Colonic mucosa (tissue), 4 donors: Measurements from ENCODE around the gene SLC35G6. TPM values are rescaled to one million over a fixed set of nuclear protein-coding genes. Genes with fewer than 3 reads are reported as not detected.
A peak's percentile ranks its signal among the peaks of the same experiment; 100 is the strongest.

Experiments
- DNase-seq: peaks from one replicate; pipeline ENCODE4 v3.0.0-alpha.2; 2020
- H3K27ac ChIP-seq: fragments of 200-600 bp; one replicate; pipeline ENCODE4 v1.8.0; 2021
- H3K27me3 ChIP-seq: fragments of 200-600 bp; one replicate; pipeline ENCODE4 v1.8.0; 2021
- H3K36me3 ChIP-seq: fragments of 200-600 bp; one replicate; pipeline ENCODE4 v1.8.0; 2021
- H3K4me1 ChIP-seq: fragments of 200-600 bp; one replicate; pipeline ENCODE4 v1.8.0; 2021; ENCODE audit warnings: mild to moderate bottlenecking
- H3K4me3 ChIP-seq: fragments of 200-600 bp; one replicate; pipeline ENCODE4 v1.8.0; 2021
- H3K9ac ChIP-seq, 2 donors: one replicate each; pipeline ENCODE4 v1.7.0; 2013; ENCODE audit warnings: control low read depth in 2 of 2, low read depth in 2 of 2, low read length in 2 of 2
- H3K9me3 ChIP-seq: fragments of 200-600 bp; one replicate; pipeline ENCODE4 v1.8.0; 2021
- intact Hi-C: fragments of 100-400 bp; cut with DNase I; formaldehyde crosslinking; loops from one replicate; pipeline ENCODE4 v1.14.1; 2022
- total RNA-seq, 2 donors: library from RNA; stranded (reverse); fragmentation: NEBNext Ultra II Directional in 1 of 2; extraction: Animal tissue kit (Norgen Biotek cat#: 25700) in 1 of 2; gene quantifications; one replicate each; pipeline ENCODE4 v1.2.1, GENCODE V29; 2021
- TF ChIP-seq, protein P1 (sequence below): fragments of 200-600 bp; IDR thresholded peaks from one replicate; pipeline ENCODE4 v1.8.0; 2022; ENCODE audit warnings: antibody characterized with exemption, mild to moderate bottlenecking
- donor health status: healthy.
- donor health status: DM: no; HTN: no; CAD: no.
- donor health status: DM: no; HTN: no; CAD: no.

Gene SLC35G6
- total RNA-seq, 2 donors from 2014 or later: not detected

DNA sequence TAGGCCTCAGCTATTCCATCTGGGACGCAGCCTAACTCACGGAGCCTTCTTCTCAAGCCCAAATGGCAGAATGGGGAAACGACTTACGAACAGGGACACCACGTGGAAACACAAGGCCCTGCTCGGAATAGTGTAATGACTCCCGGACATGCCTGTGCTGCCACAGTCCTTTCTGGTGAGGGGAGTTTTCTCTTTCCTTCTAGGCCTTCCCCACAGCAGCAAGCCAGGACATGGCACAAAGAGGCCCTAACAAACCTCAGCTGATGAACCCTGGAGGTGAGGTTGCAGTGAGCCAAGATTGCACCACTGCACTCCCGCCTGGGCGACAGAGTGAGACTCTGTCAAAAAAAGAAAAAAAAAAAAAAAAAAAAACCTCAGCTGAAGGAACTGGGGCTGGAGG, 17.2 kb upstream of the SLC35G6 start:
- TF ChIP-seq, protein P1, sequence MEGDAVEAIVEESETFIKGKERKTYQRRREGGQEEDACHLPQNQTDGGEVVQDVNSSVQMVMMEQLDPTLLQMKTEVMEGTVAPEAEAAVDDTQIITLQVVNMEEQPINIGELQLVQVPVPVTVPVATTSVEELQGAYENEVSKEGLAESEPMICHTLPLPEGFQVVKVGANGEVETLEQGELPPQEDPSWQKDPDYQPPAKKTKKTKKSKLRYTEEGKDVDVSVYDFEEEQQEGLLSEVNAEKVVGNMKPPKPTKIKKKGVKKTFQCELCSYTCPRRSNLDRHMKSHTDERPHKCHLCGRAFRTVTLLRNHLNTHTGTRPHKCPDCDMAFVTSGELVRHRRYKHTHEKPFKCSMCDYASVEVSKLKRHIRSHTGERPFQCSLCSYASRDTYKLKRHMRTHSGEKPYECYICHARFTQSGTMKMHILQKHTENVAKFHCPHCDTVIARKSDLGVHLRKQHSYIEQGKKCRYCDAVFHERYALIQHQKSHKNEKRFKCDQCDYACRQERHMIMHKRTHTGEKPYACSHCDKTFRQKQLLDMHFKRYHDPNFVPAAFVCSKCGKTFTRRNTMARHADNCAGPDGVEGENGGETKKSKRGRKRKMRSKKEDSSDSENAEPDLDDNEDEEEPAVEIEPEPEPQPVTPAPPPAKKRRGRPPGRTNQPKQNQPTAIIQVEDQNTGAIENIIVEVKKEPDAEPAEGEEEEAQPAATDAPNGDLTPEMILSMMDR: no peak
- Histone ChIP-seq H3K27ac (no peak overlapping the region), H3K27me3 (no peaks in the 10 kb centered on the region), H3K9ac (no peak overlapping the region), H3K4me1 (no peaks in the 10 kb centered on the region), H3K36me3 (no peaks in the 10 kb centered on the region), H3K9me3 (no peaks in the 10 kb centered on the region), H3K4me3 (no peak overlapping the region)
- no peak for DNase-seq
- intact Hi-C loops: no loop called here

GRCh38 chr17:7465597-7466275, 15.5 kb upstream of the SLC35G6 start:
- no peak overlapping the region for H3K4me3 ChIP-seq
- no peaks in the 10 kb centered on the region for H3K36me3 ChIP-seq
- H3K27me3 ChIP-seq: no peaks in the 10 kb centered on the region
- TF ChIP-seq, protein P1: no peak
- no peak overlapping the region for H3K27ac ChIP-seq
- no peaks in the 10 kb centered on the region for H3K9me3 ChIP-seq
- H3K9ac ChIP-seq: no peak overlapping the region
- no peak for DNase-seq
- H3K4me1 ChIP-seq: no peaks in the 10 kb centered on the region
- intact Hi-C loops: no loop called here

DNA sequence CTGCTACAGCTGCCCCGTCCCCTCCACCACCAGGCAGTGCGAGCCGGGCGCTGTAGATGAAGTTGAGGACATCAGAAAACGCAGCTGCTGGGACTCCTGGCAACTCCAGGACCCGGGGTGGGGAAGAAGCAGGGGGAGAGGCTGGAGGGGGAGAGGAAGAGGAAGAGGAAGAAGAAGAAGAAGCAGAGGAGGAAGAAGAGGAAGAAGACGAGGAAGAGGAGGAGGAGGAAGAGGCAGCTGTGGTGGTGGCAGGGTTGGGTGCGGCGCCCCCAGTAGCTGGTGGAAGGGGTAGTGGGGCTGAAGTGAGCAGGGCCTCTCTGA, 15.0 kb upstream of the SLC35G6 start:
- no peaks in the 10 kb centered on the region for H3K4me1 ChIP-seq
- no peaks in the 10 kb centered on the region for H3K36me3 ChIP-seq
- intact Hi-C loops: no loop called here
- DNase-seq: no peak
- H3K9me3 ChIP-seq: no peaks in the 10 kb centered on the region
- TF ChIP-seq, protein P1: no peak
- no peak overlapping the region for H3K4me3 ChIP-seq
- H3K27me3 ChIP-seq: no peaks in the 10 kb centered on the region
- H3K9ac ChIP-seq: no peak overlapping the region
- H3K27ac ChIP-seq: no peak overlapping the region

- Histone ChIP-seq H3K27me3 (no peaks in the 10 kb centered on the region), H3K4me1 (no peaks in the 10 kb centered on the region), H3K36me3 (no peaks in the 10 kb centered on the region), H3K9me3 (no peaks in the 10 kb centered on the region), H3K9ac (no peak overlapping the region), H3K4me3 (no peak overlapping the region), H3K27ac (peak overlapping the region; percentile 27)
- intact Hi-C loops: no loop called here
- TF ChIP-seq, protein P1: no peak
- DNase-seq: peak; percentile 36
These were observed 14.5 kb upstream of the SLC35G6 start for GRCh38 chr17:7466639-7467341.

- no peaks in the 10 kb centered on the region for H3K36me3 ChIP-seq
- no peaks in the 10 kb centered on the region for H3K9me3 ChIP-seq
- H3K27me3 ChIP-seq: no peaks in the 10 kb centered on the region
- H3K27ac ChIP-seq: peak overlapping the region; percentile 27
- H3K9ac ChIP-seq: no peak overlapping the region
- intact Hi-C loops: no loop called here
- no peaks in the 10 kb centered on the region for H3K4me1 ChIP-seq
- DNase-seq: no peak
- TF ChIP-seq, protein P1: no peak
- no peak overlapping the region for H3K4me3 ChIP-seq
These were observed 13.7 kb upstream of the SLC35G6 start for GRCh38 chr17:7467498-7467897.
